HCT116 (cell line): ENCODE data around the gene GRB10. TPM values are rescaled to one million over a fixed set of nuclear protein-coding genes. Genes with fewer than 3 reads are reported as not detected.

Experiments
- ATAC-seq: fragments of 200-7000 bp; cut with Tn5 transposase; 2 replicates; pipeline ENCODE4 v1.9.1; 2020; ENCODE audit warnings: mild to moderate bottlenecking, moderate library complexity
- BruUV-seq: library from RNA; stranded (reverse); fragments of 400-500 nt; replicated peaks from 2 replicates; lab custom pipeline; 2021; lab: Mats Ljungman, UMichigan
- CTCF ChIA-PET: fragments of 300-600 bp; sonication (Branson Sonifier 250); formaldehyde crosslinking; loops from one replicate; lab custom pipeline; 2021; ENCODE audit warnings: antibody characterized with exemption; lab: Charles Lee
- POLR2A ChIA-PET: fragments of 300-600, 350-600 bp; sonication (Branson Sonifier 250); formaldehyde crosslinking; loops from one replicate; lab custom pipeline; 2021; ENCODE audit warnings: antibody characterized with exemption; lab: Charles Lee
- RAD21 ChIA-PET, 2 experiments: fragments of 300-600 bp; sonication (Branson Sonifier 250); formaldehyde crosslinking; loops; one replicate each; lab custom pipeline; 2023; ENCODE audit warnings: low total read pairs in 2 of 2; ENCODE audit not compliant: uncharacterized antibody in 2 of 2, unreplicated experiment in 2 of 2, low non-redundant PET in 1 of 2; lab: Charles Lee
- DNase-seq: peaks from one replicate; pipeline ENCODE4 v3.0.0-alpha.2; 2010; ENCODE audit warnings: low read depth, low spot score
- H2AFZ ChIP-seq: fragments of 200-600 bp; shearing (Covaris generic), sonication (generic); 2 replicates; pipeline ENCODE4 v1.6.1; 2017; ENCODE audit warnings: low read depth, mixed run types, mixed read lengths, antibody characterized with exemption, low read length; ENCODE audit not compliant: poor library complexity, severe bottlenecking
- H3K27ac ChIP-seq: 2 replicates; pipeline ENCODE4 v1.5.1; 2012; ENCODE audit warnings: low read depth, low read length
- H3K27me3 ChIP-seq: fragments of 200-600 bp; sonication (generic); 2 replicates; pipeline ENCODE4 v1.6.1; 2016; ENCODE audit warnings: mixed run types, low read length, mixed read lengths; ENCODE audit not compliant: insufficient read depth
- H3K36me3 ChIP-seq, 2 experiments: fragments of 200-500 bp in 1 of 2; fragments of 200-600 bp in 1 of 2; sonication (Bioruptor generic) in 1 of 2; sonication (generic) in 1 of 2; 2 replicates each; pipeline versions ENCODE4 v1.5.1 to v1.6.1; 2014 to 2016; ENCODE audit warnings: low read length in 2 of 2, inconsistent platforms in 1 of 2, mixed read lengths in 1 of 2, mixed run types in 1 of 2; ENCODE audit not compliant: insufficient read depth in 2 of 2, control insufficient read depth in 1 of 2
- H3K4me1 ChIP-seq, 2 experiments: fragments of 200-600 bp in 1 of 2; sonication (generic) in 1 of 2; 2 replicates each; pipeline versions ENCODE4 v1.5.1 to v1.6.1; 2012 to 2017; ENCODE audit warnings: low read length in 2 of 2, inconsistent platforms in 1 of 2, mild to moderate bottlenecking in 1 of 2, mixed read lengths in 1 of 2, mixed run types in 1 of 2, moderate library complexity in 1 of 2; ENCODE audit not compliant: insufficient read depth in 2 of 2, control insufficient read depth in 1 of 2
- H3K4me2 ChIP-seq: fragments of 200-600 bp; sonication (generic); 2 replicates; pipeline ENCODE4 v1.6.1; 2017; ENCODE audit warnings: mixed run types, low read length, mixed read lengths
- H3K4me3 ChIP-seq, 2 experiments: fragments of 200-600 bp in 1 of 2; sonication (generic) in 1 of 2; replicated peaks in 1 of 2; 2 replicates each; pipeline ENCODE4 v1.5.1; 2011 to 2016; ENCODE audit warnings: low read length in 2 of 2, control low read depth in 1 of 2, low read depth in 1 of 2, mild to moderate bottlenecking in 1 of 2, mixed read lengths in 1 of 2, mixed run types in 1 of 2
- H3K79me2 ChIP-seq: fragments of 200-600 bp; sonication (generic); 2 replicates; pipeline ENCODE4 v1.6.1; 2017; ENCODE audit warnings: mild to moderate bottlenecking, mixed run types, low read length, moderate library complexity, mixed read lengths; ENCODE audit not compliant: insufficient read depth
- H3K9ac ChIP-seq: fragments of 200-600 bp; sonication (generic); 2 replicates; pipeline ENCODE4 v1.6.1; 2016; ENCODE audit warnings: low read length, mixed read lengths
- H3K9me2 ChIP-seq: fragments of 200-600 bp; sonication (generic), shearing (Covaris generic); 2 replicates; pipeline ENCODE4 v1.6.1; 2017; ENCODE audit warnings: mixed run types, mild to moderate bottlenecking, moderate library complexity; ENCODE audit not compliant: insufficient read depth
- H3K9me3 ChIP-seq, 2 experiments: fragments of 200-500 bp in 1 of 2; fragments of 200-600 bp in 1 of 2; sonication (Bioruptor generic) in 1 of 2; sonication (generic) in 1 of 2; 2 replicates each; pipeline ENCODE4 v1.6.1; 2014 to 2017; ENCODE audit warnings: low read length in 2 of 2, mixed read lengths in 2 of 2, inconsistent platforms in 1 of 2, low read depth in 1 of 2, mild to moderate bottlenecking in 1 of 2, mixed run types in 1 of 2, moderate library complexity in 1 of 2; ENCODE audit not compliant: control insufficient read depth in 1 of 2, insufficient read depth in 1 of 2
- H4K20me1 ChIP-seq: fragments of 200-600 bp; sonication (generic), shearing (Covaris generic); 2 replicates; pipeline ENCODE4 v1.6.1; 2017; ENCODE audit warnings: mixed run types, mild to moderate bottlenecking, moderate library complexity; ENCODE audit not compliant: insufficient read depth
- CBX3 ChIP-seq: IDR thresholded peaks from 2 replicates; pipeline ENCODE4 v1.6.1; 2012; ENCODE audit warnings: low read depth
- ELF1 ChIP-seq: IDR thresholded peaks from 2 replicates; pipeline ENCODE4 v1.6.1; 2012; ENCODE audit warnings: low read depth, borderline replicate concordance
- EZH2phosphoT487 ChIP-seq: fragments of 200-600 bp; IDR thresholded peaks from 2 replicates; pipeline ENCODE4 v1.6.1; 2018; ENCODE audit warnings: antibody characterized with exemption, borderline replicate concordance
- REST ChIP-seq: IDR thresholded peaks from 2 replicates; pipeline ENCODE4 v1.6.1; 2012; ENCODE audit warnings: low read depth
- SIN3A ChIP-seq: IDR thresholded peaks from 2 replicates; pipeline ENCODE4 v1.6.1; 2012; ENCODE audit warnings: low read depth
- SRF ChIP-seq: IDR thresholded peaks from 2 replicates; pipeline ENCODE4 v1.6.1; 2012; ENCODE audit warnings: low read depth
- YY1 ChIP-seq: IDR thresholded peaks from 2 replicates; pipeline ENCODE4 v1.6.1; 2011; ENCODE audit warnings: low read length, low read depth, moderate library complexity, mild to moderate bottlenecking; ENCODE audit not compliant: insufficient replicate concordance; ENCODE audit errors: extremely low read depth
- ZNF274 ChIP-seq: fragments of 200-500 bp; sonication (Bioruptor generic); IDR thresholded peaks from 2 replicates; pipeline ENCODE4 v1.6.1; 2014; ENCODE audit warnings: mild to moderate bottlenecking, low read depth, low read length, inconsistent platforms
- intact Hi-C: fragments of 100-400 bp; cut with micrococcal nuclease; formaldehyde crosslinking; loops from 2 replicates; pipeline ENCODE4 v1.10.0; 2022
- total RNA-seq: library from RNA; stranded (reverse); gene quantifications from one replicate; pipeline ENCODE4 v1.2.1, GENCODE V29; 2021; ENCODE audit not compliant: unreplicated experiment

Gene GRB10
- total RNA-seq, 1 experiment from 2014 or later: 37.3 TPM

GRCh38 chr7:50655020-50655419 lies 127.7 kb downstream of the GRB10 start:
- H3K27me3 ChIP-seq: no peaks in the 10 kb centered on the region
- no peak overlapping the region for H3K4me3 ChIP-seq
- no peaks in the 10 kb centered on the region for H3K9me2 ChIP-seq
- ChIA-PET POLR2A (no interaction called here), RAD21 (no interaction called here), CTCF (no interaction called here)
- no peak for TF ChIP-seq REST
- TF ChIP-seq EZH2phosphoT487: no peak
- intact Hi-C loops: no loop called here
- H3K4me2 ChIP-seq: no peak overlapping the region
- H3K9ac ChIP-seq: no peak overlapping the region
- H3K27ac ChIP-seq: no peak overlapping the region
- no peaks in the 10 kb centered on the region for H3K36me3 ChIP-seq
- H3K4me1 ChIP-seq: no peaks in the 10 kb centered on the region
- ATAC-seq (no peak), DNase-seq (no peak)
- no peaks in the 10 kb centered on the region for H3K79me2 ChIP-seq
- H3K9me3 ChIP-seq: no peaks in the 10 kb centered on the region
- H2AFZ ChIP-seq: no peak overlapping the region
- BruUV-seq: no TSS peak
- no peaks in the 10 kb centered on the region for H4K20me1 ChIP-seq

GRCh38 chr7:50653981-50654425 lies 128.7 kb downstream of the GRB10 start:
- Histone ChIP-seq H3K4me3 (no peak overlapping the region), H3K4me2 (no peak overlapping the region), H3K27ac (no peak overlapping the region), H2AFZ (no peak overlapping the region), H3K9ac (no peak overlapping the region), H3K4me1 (no peaks in the 10 kb centered on the region), H3K9me3 (no peaks in the 10 kb centered on the region), H4K20me1 (no peaks in the 10 kb centered on the region), H3K27me3 (no peaks in the 10 kb centered on the region), H3K36me3 (no peaks in the 10 kb centered on the region), H3K9me2 (no peaks in the 10 kb centered on the region), H3K79me2 (no peaks in the 10 kb centered on the region)
- TF ChIP-seq CBX3 (no peak), EZH2phosphoT487 (no peak), SRF (no peak), SIN3A (no peak), YY1 (no peak), ZNF274 (no peak), REST (no peak), ELF1 (no peak)
- ATAC-seq (no peak), DNase-seq (no peak)
- ChIA-PET POLR2A (no interaction called here), RAD21 (no interaction called here), CTCF (no interaction called here)
- intact Hi-C loops: no loop called here
- no TSS peak for BruUV-seq
